ENCODE results near the gene ISM2.

ISM2 gene

GRCh38 chr14:77491056-77491455 is 7.6 kb downstream of the ISM2 start:
- no peak overlapping the region for H3K4me3 ChIP-seq (ENCODE audit: low read depth, low read length)
- TF ChIP-seq, protein P1, sequence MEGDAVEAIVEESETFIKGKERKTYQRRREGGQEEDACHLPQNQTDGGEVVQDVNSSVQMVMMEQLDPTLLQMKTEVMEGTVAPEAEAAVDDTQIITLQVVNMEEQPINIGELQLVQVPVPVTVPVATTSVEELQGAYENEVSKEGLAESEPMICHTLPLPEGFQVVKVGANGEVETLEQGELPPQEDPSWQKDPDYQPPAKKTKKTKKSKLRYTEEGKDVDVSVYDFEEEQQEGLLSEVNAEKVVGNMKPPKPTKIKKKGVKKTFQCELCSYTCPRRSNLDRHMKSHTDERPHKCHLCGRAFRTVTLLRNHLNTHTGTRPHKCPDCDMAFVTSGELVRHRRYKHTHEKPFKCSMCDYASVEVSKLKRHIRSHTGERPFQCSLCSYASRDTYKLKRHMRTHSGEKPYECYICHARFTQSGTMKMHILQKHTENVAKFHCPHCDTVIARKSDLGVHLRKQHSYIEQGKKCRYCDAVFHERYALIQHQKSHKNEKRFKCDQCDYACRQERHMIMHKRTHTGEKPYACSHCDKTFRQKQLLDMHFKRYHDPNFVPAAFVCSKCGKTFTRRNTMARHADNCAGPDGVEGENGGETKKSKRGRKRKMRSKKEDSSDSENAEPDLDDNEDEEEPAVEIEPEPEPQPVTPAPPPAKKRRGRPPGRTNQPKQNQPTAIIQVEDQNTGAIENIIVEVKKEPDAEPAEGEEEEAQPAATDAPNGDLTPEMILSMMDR (IDR thresholded peaks at IDR 0.05; ENCODE audit: insufficient read depth, low read depth, low read length, missing control alignments): no peak
- no peak for DNase-seq (ENCODE audit: low read depth)

DNA sequence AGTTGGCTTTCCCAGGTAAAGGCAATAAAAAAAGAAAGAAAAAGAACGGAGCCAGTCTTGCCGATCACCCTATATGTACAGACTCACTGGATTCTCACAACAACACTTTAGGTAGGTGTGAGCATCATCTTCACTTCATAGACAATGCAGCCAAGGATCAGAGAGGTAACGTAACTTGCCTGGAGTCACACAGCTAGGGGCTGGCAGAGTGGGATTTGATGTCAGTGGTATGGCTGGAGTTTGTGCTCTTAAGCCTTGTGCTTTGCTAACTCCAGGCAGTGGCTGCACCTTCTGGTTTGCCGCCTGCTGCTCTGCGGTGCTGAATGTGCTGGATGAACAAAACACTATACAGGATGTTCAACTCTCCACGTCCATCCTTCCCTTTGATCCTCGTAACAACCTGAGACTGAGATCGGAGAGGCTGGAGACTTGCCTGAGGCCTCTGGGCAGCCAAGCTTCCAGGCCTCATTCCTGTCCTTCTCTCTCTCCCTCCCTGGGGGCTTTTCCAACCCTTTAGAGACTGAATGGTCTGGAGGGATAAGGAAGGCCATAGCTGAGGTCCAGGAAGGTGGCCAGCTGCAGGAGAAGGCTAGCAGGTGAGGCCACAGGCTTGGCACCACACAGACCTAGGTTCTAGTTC is 8.1 kb downstream of the ISM2 start:
- no peak for DNase-seq (ENCODE audit: low read depth)
- no peak overlapping the region for H3K4me3 ChIP-seq (ENCODE audit: low read depth, low read length)
- TF ChIP-seq, protein P1 (IDR thresholded peaks at IDR 0.05; ENCODE audit: insufficient read depth, low read depth, low read length, missing control alignments): no peak

DNA sequence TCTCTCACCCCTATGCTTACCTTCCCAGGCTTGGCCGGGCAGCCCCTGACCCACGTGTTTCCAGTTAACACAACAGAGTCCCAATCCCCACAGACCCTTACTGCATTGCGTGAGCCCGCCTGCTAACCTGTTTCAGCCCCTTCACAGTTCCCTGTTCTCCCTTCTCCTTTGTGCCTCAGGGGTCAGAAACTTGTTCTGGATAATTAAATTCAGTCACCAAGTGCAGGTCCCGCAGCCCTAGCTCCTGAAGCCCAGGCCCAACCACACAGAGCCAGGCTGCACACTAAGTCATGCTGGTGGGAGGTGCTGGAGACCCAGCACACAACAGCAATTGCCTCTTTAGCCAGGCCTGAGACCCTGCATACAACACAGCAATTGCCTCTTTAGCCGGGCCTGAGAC is 9.6 kb downstream of the ISM2 start:
- TF ChIP-seq, protein P1 (IDR thresholded peaks at IDR 0.05; ENCODE audit: insufficient read depth, low read depth, low read length, missing control alignments): no peak
- H3K4me3 ChIP-seq (ENCODE audit: low read depth, low read length): no peak overlapping the region
- no peak for DNase-seq (ENCODE audit: low read depth)

- H3K4me3 ChIP-seq (ENCODE audit: low read depth, low read length): no peak overlapping the region
- TF ChIP-seq, protein P1 (IDR thresholded peaks at IDR 0.05; ENCODE audit: insufficient read depth, low read depth, low read length, missing control alignments): no peak
- no peak for DNase-seq (ENCODE audit: low read depth)
These were observed 10.1 kb downstream of the ISM2 start for GRCh38 chr14:77488558-77488957.

DNA sequence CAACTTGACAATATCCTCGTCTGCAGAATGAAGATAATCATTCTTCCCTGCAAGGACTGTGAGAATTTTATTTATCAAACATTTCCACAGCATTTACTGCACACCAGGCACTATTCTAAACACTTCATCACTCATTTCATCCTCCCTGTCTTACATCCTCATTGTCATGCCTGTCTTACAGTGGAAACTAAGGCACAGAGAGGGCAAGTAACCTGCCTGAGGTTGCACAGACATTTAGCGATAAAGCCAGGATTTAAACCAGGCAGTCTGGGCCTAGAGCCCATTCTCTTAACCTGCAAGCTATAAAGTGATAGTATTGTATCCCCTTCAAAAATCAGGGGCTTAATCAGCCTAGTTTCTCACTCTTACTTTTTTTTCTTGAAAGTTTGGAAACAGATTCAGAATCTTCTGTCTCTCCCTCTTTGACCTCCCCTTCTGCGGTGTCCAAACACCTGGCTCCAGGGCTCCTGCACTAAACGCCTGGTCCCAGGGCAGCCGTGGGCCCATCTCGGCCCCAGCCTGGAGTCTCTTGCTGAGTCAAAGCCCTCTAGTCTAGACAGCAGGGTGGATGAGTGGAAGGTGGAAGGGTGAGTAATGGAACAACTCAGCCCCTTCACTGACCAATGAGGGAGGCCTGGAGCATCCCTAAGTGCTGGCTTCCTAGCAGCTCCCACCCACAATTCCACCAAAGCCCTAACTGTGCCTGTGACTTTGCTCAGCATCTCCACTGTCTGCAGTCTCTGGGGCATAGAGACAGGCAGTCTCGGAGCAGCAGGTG is 12.5 kb downstream of the ISM2 start:
- no peak overlapping the region for H3K4me3 ChIP-seq (ENCODE audit: low read depth, low read length)
- TF ChIP-seq, protein P1 (IDR thresholded peaks at IDR 0.05; ENCODE audit: insufficient read depth, low read depth, low read length, missing control alignments): no peak
- no peak for DNase-seq (ENCODE audit: low read depth)

- H3K4me3 ChIP-seq (ENCODE audit: low read depth, low read length): no peak overlapping the region
- DNase-seq (ENCODE audit: low read depth): no peak
- TF ChIP-seq, protein P1 (IDR thresholded peaks at IDR 0.05; ENCODE audit: insufficient read depth, low read depth, low read length, missing control alignments): no peak
These were observed 13.4 kb downstream of the ISM2 start for GRCh38 chr14:77485256-77485655.
